OCI-LY3 (cell line): Measurements from ENCODE around the gene CASP3.

ENCODE experiments used
- EZH2phosphoT487 ChIP-seq: fragments of 200-600 bp; shearing (Covaris generic); IDR thresholded peaks from 2 replicates; pipeline ENCODE4 v1.6.1; 2018; ENCODE audit warnings: antibody characterized with exemption, mixed run types, low read depth
- TF ChIP-seq, protein P1 (sequence below): fragments of 200-600, 300-600 bp; sonication (generic); IDR thresholded peaks from 2 replicates; pipeline ENCODE4 v1.5.1; 2014; ENCODE audit warnings: antibody characterized with exemption, low read length, low read depth

DNA sequence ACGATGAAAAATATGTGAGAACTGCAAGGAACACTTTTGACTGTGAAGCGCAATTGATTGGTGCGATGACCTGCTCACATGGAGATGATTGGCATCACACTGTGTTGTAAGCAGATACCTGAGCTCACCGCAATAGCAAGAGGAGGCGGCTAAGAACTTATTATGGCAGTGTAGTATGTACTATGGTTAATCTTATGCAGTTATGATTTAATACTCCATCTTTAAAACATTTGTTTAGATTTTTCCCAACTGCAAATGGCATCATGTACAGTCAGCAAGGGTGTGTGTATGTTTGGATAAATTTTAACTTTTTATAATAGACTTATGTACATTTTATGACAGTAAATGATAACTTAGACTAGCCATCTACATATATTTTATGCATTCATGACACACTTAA is 25.8 kb upstream of the CASP3 start:
- no peak for TF ChIP-seq EZH2phosphoT487
- TF ChIP-seq, protein P1, sequence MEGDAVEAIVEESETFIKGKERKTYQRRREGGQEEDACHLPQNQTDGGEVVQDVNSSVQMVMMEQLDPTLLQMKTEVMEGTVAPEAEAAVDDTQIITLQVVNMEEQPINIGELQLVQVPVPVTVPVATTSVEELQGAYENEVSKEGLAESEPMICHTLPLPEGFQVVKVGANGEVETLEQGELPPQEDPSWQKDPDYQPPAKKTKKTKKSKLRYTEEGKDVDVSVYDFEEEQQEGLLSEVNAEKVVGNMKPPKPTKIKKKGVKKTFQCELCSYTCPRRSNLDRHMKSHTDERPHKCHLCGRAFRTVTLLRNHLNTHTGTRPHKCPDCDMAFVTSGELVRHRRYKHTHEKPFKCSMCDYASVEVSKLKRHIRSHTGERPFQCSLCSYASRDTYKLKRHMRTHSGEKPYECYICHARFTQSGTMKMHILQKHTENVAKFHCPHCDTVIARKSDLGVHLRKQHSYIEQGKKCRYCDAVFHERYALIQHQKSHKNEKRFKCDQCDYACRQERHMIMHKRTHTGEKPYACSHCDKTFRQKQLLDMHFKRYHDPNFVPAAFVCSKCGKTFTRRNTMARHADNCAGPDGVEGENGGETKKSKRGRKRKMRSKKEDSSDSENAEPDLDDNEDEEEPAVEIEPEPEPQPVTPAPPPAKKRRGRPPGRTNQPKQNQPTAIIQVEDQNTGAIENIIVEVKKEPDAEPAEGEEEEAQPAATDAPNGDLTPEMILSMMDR: no peak
